ENCODE results near the gene ADI1.

DNA sequence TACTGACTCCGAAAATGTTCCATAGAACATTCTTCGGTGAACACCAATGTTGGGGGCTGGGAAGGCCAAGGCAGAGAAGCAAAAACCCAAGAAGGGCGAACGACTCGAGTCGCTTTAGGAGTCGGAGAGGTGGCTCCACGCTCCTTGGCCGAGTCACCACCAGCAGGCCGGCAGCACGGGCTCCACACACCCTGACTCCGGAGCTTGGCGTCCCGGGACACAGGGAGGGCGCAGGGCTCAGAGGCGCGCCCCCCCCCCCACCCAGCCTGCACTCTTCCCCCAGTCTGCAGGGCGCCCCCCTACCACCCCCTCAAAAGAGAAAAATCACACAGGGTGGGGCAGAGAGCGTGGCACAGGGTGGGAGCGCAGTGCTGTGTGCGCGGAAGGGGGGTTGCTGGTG, 7.5 kb upstream of the ADI1 start:
- TF ChIP-seq NRF1 (IDR thresholded peaks at IDR 0.05; ENCODE audit: low read depth, low read length), result no peak
- TF ChIP-seq, protein P1, sequence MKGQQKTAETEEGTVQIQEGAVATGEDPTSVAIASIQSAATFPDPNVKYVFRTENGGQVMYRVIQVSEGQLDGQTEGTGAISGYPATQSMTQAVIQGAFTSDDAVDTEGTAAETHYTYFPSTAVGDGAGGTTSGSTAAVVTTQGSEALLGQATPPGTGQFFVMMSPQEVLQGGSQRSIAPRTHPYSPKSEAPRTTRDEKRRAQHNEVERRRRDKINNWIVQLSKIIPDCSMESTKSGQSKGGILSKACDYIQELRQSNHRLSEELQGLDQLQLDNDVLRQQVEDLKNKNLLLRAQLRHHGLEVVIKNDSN (IDR thresholded peaks at IDR 0.05; ENCODE audit: borderline replicate concordance, low read depth), result no peak
- TF ChIP-seq RAD21 (IDR thresholded peaks at IDR 0.05; ENCODE audit: low read length), result no peak
- no peak for TF ChIP-seq EP300 (IDR thresholded peaks at IDR 0.05; ENCODE audit: borderline replicate concordance in 1 of 2, low read depth in 1 of 2, low read length in 1 of 2)
- TF ChIP-seq, protein P2, sequence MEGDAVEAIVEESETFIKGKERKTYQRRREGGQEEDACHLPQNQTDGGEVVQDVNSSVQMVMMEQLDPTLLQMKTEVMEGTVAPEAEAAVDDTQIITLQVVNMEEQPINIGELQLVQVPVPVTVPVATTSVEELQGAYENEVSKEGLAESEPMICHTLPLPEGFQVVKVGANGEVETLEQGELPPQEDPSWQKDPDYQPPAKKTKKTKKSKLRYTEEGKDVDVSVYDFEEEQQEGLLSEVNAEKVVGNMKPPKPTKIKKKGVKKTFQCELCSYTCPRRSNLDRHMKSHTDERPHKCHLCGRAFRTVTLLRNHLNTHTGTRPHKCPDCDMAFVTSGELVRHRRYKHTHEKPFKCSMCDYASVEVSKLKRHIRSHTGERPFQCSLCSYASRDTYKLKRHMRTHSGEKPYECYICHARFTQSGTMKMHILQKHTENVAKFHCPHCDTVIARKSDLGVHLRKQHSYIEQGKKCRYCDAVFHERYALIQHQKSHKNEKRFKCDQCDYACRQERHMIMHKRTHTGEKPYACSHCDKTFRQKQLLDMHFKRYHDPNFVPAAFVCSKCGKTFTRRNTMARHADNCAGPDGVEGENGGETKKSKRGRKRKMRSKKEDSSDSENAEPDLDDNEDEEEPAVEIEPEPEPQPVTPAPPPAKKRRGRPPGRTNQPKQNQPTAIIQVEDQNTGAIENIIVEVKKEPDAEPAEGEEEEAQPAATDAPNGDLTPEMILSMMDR (IDR thresholded peaks at IDR 0.05), result no peak
- TF ChIP-seq GATA2 (CRISPR knock-in tag; IDR thresholded peaks at IDR 0.05), result no peak
- TF ChIP-seq JUND (IDR thresholded peaks at IDR 0.05), result no peak
- TF ChIP-seq RCOR1 (IDR thresholded peaks at IDR 0.05; ENCODE audit: low read length), result no peak
- no peak for TF ChIP-seq MXI1 (IDR thresholded peaks at IDR 0.05; ENCODE audit: low read depth, low read length)
- TF ChIP-seq POLR2AphosphoS5 (IDR thresholded peaks at IDR 0.05; ENCODE audit: low read depth, low read length), result no peak
- no peak for TF ChIP-seq GABPA (IDR thresholded peaks at IDR 0.05; ENCODE audit: low read depth)
- TF ChIP-seq EZH2phosphoT487 (IDR thresholded peaks at IDR 0.05; ENCODE audit: borderline replicate concordance, low read depth), result no peak
- no peak for TF ChIP-seq CHD2 (IDR thresholded peaks at IDR 0.05; ENCODE audit: low read length, partially characterized antibody)

All from SK-N-SH (cell line).